ENCODE data around the gene PPP2R2C.

Gene PPP2R2C

GRCh38 chr4:6272863-6273660, 199.4 kb downstream of the PPP2R2C start:
- no peak for DNase-seq (ENCODE audit: low read depth in 2 of 2)

- no peak for DNase-seq (ENCODE audit: low read depth in 2 of 2)
These were observed 200.5 kb downstream of the PPP2R2C start for GRCh38 chr4:6271701-6272465.

- no peak for DNase-seq (ENCODE audit: low read depth in 2 of 2)
These were observed 201.2 kb downstream of the PPP2R2C start for GRCh38 chr4:6271206-6271605.

- DNase-seq (ENCODE audit: low read depth in 2 of 2) = no peak
These were observed 201.7 kb downstream of the PPP2R2C start for GRCh38 chr4:6270636-6271121.

All from activated CD8-positive, alpha-beta memory T cell treated with anti-CD3 and anti-CD28 coated beads for 4 hours (primary cell).